ENCODE measurements around the gene PDPK1. TPM values are rescaled to one million over a fixed set of nuclear protein-coding genes. Genes with fewer than 3 reads are reported as not detected.

The PDPK1 gene
- total and polyA plus RNA-seq, 2 of the 4 experiments (the other 2 are of a cell fraction) = 10.6 to 27.3 TPM

DNA sequence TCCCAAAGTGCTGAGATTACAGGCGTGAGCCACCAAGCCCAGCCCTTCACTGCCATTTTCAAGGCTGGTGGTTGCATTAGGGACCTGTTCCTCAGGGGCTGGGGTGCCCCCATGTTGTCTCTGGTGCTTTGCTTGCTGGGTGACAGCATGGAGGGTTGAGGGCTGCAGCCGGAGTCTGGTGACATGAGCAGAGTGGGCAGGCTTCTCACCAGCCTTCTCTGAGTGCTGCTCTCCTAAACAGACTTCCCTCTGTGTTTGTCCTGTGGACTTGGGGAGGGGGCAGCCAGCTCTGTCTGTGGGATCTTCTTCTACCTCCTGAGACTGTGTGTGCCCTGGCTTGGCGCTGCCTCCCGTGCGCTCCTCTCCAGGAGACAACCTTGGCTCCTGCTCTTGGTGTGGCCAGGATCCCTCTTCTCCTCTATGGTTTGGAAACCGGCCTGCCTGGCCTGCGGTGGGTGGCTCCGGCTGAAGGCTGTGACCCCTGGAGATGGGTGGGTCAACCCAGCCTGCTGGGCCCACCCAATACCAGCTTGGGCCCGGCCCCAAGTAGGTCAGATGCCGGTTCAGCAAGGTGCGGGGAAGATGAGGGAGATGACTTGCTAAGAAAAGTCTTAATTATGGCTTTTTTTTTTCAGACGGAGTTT, 72.1 kb downstream of the PDPK1 start:
- no peak overlapping the region for H2AK9ac ChIP-seq (replicated peaks; ENCODE audit: low read depth, low read length, poor library complexity)
- WGBS, 2 experiments (ENCODE audit: extremely low coverage in 2 of 2, insufficient read length in 1 of 2) = 96% methylated on average over 4 of the region's 12 CpGs; no CpG with 5 or more reads in 1 of the 2 experiments
- no peak overlapping the region for H3K4me3 ChIP-seq (ENCODE audit: insufficient read depth, low read depth, low read length)
- intact Hi-C loops (cut with micrococcal nuclease) (no loop called here), in situ Hi-C loops (cut with MboI; ENCODE audit: low sequenced_read_pairs) (no loop called here), dilution Hi-C loops (cut with HindIII; ENCODE audit: low sequenced_read_pairs, unreplicated experiment) (no loop called here)
- H3K9me1 ChIP-seq (ENCODE audit: insufficient read depth, low read length) = no peaks in the 10 kb centered on the region
- H2BK120ac ChIP-seq (ENCODE audit: low read depth, low read length) = no peak overlapping the region
- CTCF ChIA-PET = no interaction called here
- H2BK5ac ChIP-seq (ENCODE audit: low read depth, low read length, poor library complexity, severe bottlenecking) = no peak overlapping the region
- DNase-seq (no peak), ATAC-seq (ENCODE audit: low read depth) (no peak)
- peaks cover 22% of the 10 kb centered on the region for H4K20me1 ChIP-seq (ENCODE audit: insufficient read depth, low read length)
- H3K23ac ChIP-seq (ENCODE audit: low read depth, low read length) = no peak overlapping the region
- H4K91ac ChIP-seq (ENCODE audit: insufficient read depth, low read depth, low read length) = no peak overlapping the region
- H3K79me1 ChIP-seq (ENCODE audit: low read depth in 1 of 2, low read length in 2 of 2) = peaks cover 0 to 20% of the 10 kb centered on the region in 2 experiments; a peak in 2 of 4 replicates
- TF ChIP-seq CHD1 (IDR thresholded peaks at IDR 0.05; ENCODE audit: low read depth, low read length) = no peak
- no peak for TF ChIP-seq SMC3 (IDR thresholded peaks at IDR 0.05; ENCODE audit: low read depth, low read length)
- TF ChIP-seq, protein P1, sequence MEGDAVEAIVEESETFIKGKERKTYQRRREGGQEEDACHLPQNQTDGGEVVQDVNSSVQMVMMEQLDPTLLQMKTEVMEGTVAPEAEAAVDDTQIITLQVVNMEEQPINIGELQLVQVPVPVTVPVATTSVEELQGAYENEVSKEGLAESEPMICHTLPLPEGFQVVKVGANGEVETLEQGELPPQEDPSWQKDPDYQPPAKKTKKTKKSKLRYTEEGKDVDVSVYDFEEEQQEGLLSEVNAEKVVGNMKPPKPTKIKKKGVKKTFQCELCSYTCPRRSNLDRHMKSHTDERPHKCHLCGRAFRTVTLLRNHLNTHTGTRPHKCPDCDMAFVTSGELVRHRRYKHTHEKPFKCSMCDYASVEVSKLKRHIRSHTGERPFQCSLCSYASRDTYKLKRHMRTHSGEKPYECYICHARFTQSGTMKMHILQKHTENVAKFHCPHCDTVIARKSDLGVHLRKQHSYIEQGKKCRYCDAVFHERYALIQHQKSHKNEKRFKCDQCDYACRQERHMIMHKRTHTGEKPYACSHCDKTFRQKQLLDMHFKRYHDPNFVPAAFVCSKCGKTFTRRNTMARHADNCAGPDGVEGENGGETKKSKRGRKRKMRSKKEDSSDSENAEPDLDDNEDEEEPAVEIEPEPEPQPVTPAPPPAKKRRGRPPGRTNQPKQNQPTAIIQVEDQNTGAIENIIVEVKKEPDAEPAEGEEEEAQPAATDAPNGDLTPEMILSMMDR (conservative IDR thresholded peaks at IDR 0.05; ENCODE audit: low read depth, low read length) = no peak
- no peak for TF ChIP-seq MXI1 (IDR thresholded peaks at IDR 0.05; ENCODE audit: borderline replicate concordance, low read depth, low read length)
- TF ChIP-seq RFX5 (IDR thresholded peaks at IDR 0.05; ENCODE audit: low read depth, low read length) = no peak
- TF ChIP-seq NFE2L2 (IDR thresholded peaks at IDR 0.05; ENCODE audit: low read depth, low read length) = no peak
- TF ChIP-seq MAFK (IDR thresholded peaks at IDR 0.05; ENCODE audit: low read depth, low read length) = no peak
- TF ChIP-seq, protein P2, sequence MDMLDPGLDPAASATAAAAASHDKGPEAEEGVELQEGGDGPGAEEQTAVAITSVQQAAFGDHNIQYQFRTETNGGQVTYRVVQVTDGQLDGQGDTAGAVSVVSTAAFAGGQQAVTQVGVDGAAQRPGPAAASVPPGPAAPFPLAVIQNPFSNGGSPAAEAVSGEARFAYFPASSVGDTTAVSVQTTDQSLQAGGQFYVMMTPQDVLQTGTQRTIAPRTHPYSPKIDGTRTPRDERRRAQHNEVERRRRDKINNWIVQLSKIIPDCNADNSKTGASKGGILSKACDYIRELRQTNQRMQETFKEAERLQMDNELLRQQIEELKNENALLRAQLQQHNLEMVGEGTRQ (IDR thresholded peaks at IDR 0.05; ENCODE audit: low read depth, low read length) = no peak
- TF ChIP-seq FOS (IDR thresholded peaks at IDR 0.05; ENCODE audit: low read depth, low read length) = no peak
- TF ChIP-seq RCOR1 (IDR thresholded peaks at IDR 0.05; ENCODE audit: insufficient replicate concordance, low read length) = no peak
- TF ChIP-seq MAZ (IDR thresholded peaks at IDR 0.05; ENCODE audit: borderline replicate concordance, low read depth, low read length) = no peak
- no peak for TF ChIP-seq POLR2A (IDR thresholded peaks at IDR 0.05; ENCODE audit: low read depth, low read length)
- TF ChIP-seq RAD21 (IDR thresholded peaks at IDR 0.05; ENCODE audit: low read length) = no peak
- TF ChIP-seq BHLHE40 (IDR thresholded peaks at IDR 0.05; ENCODE audit: low read depth, low read length) = no peak
- TF ChIP-seq ELK1 (IDR thresholded peaks at IDR 0.05; ENCODE audit: borderline replicate concordance, low read depth, low read length) = no peak
- no peak for TF ChIP-seq CEBPB (IDR thresholded peaks at IDR 0.05; ENCODE audit: low read depth, low read length)
- no peaks in the 10 kb centered on the region; the same call in 1 of the 2 replicates for H3K4me1 ChIP-seq (ENCODE audit: control insufficient read depth, insufficient read depth, low read length)
- H3K9me3 ChIP-seq (ENCODE audit: control insufficient read depth, insufficient read depth, low read length) = no peaks in the 10 kb centered on the region
- BruUV-seq (replicated peaks) = no TSS peak
- no peak overlapping the region for H3K14ac ChIP-seq (replicated peaks; ENCODE audit: low read depth, low read length)
- no peak overlapping the region for H3K56ac ChIP-seq (ENCODE audit: extremely low read depth, insufficient read depth, low read length)
- H3K18ac ChIP-seq (ENCODE audit: low read depth, low read length) = no peak overlapping the region
- no peak overlapping the region for H2AK5ac ChIP-seq (ENCODE audit: low read depth, low read length)
- no peak overlapping the region for H2AFZ ChIP-seq (replicated peaks; ENCODE audit: low read length, poor library complexity)
- no peak overlapping the region for H3K4ac ChIP-seq (ENCODE audit: low read depth, low read length)
- H4K5ac ChIP-seq (ENCODE audit: low read depth, low read length) = no peak overlapping the region
- H3K4me2 ChIP-seq (ENCODE audit: low read depth, low read length) = no peak overlapping the region
- H2BK15ac ChIP-seq (ENCODE audit: low read depth, low read length) = no peak overlapping the region
- no peak overlapping the region for H3K27ac ChIP-seq (ENCODE audit: insufficient read depth, low read length)
- no peak overlapping the region for H3K9ac ChIP-seq (ENCODE audit: low read depth, low read length)
- POLR2A ChIA-PET (ENCODE audit: unreplicated experiment) = no interaction called here
- no peak overlapping the region for H4K8ac ChIP-seq (ENCODE audit: low read depth in 2 of 2, low read length in 2 of 2)
- H3K36me3 ChIP-seq (ENCODE audit: control insufficient read depth, insufficient read depth, low read length) = peaks cover 20% of the 10 kb centered on the region
- no peaks in the 10 kb centered on the region for H3K27me3 ChIP-seq (ENCODE audit: control insufficient read depth, insufficient read depth, low read length)
- H2BK20ac ChIP-seq (ENCODE audit: low read depth, low read length) = no peak overlapping the region

All from IMR-90 (cell line).